ENCODE data around the gene NFATC2. TPM values are rescaled to one million over a fixed set of nuclear protein-coding genes. Genes with fewer than 3 reads are reported as not detected.

The NFATC2 gene
- total and polyA plus RNA-seq, 2 of the 4 experiments (the other 2 are of a cell fraction): 0.18 to 0.38 TPM

DNA sequence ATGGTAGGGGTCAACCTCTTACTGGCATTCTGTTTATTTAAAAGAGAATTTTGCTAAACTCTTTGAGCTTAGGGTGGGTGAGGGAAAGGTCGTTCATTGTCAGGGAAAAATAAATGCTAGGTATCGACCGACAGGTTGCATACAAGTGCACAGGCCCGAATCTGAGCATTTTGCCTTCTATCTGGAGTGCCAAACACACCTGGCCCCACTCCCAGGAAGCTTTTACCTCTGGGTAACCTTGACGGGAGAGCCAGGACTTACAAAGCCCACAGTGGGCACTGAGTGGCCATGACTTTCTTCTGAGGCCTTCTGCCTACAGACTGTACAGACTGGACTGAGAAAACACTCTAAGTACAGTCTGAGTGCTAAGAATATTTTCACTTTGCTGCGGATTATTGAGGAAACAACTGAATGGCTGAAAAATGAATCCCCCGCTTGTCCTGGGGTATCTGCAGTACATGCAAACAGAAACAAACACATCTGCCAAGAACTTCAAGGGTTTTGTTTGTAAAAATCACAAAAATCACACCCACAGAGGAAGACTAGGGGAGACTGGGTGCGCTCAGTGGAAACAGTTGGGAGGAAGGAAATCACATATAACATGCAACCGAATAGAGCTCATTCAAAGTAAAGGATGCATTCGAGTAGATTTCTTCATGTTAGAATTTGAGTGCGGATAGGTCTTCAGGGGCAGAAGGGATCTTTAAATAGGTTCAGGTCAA, 152.8 kb downstream of the NFATC2 start:
- no peak for ATAC-seq (ENCODE audit: low read depth)

More for the DNA sequence above, 152.8 kb downstream of the NFATC2 start:
- no TSS peak for BruUV-seq (replicated peaks)
- H2AK5ac ChIP-seq (ENCODE audit: low read depth, low read length): no peak overlapping the region
- no peak overlapping the region for H3K56ac ChIP-seq (ENCODE audit: extremely low read depth, insufficient read depth, low read length)
- H3K27ac ChIP-seq (ENCODE audit: insufficient read depth, low read length): no peak overlapping the region
- ChIA-PET CTCF (interaction anchor here (0.6 to 1.3 kb wide), 2 partner anchors 9 to 205 kb away, joined by 3 to 4 read pairs; no protein-coding TSS in a partner anchor), POLR2A (ENCODE audit: unreplicated experiment) (interaction anchor here (0.6 kb wide), 1 partner anchor 677 kb away, joined by 3 read pairs; no protein-coding TSS in a partner anchor)
- H3K4me3 ChIP-seq (ENCODE audit: insufficient read depth, low read depth, low read length): no peak overlapping the region
- H4K20me1 ChIP-seq (ENCODE audit: insufficient read depth, low read length): no peaks in the 10 kb centered on the region
- H2BK5ac ChIP-seq (ENCODE audit: low read depth, low read length, poor library complexity, severe bottlenecking): no peak overlapping the region
- peaks cover 5% of the 10 kb centered on the region for H3K4me1 ChIP-seq (ENCODE audit: control insufficient read depth, insufficient read depth, low read length)
- H3K18ac ChIP-seq (ENCODE audit: low read depth, low read length): no peak overlapping the region
- no peak overlapping the region for H4K8ac ChIP-seq (ENCODE audit: low read depth in 2 of 2, low read length in 2 of 2)
- WGBS, 2 experiments (ENCODE audit: extremely low coverage in 2 of 2, insufficient read length in 1 of 2): 100% methylated on average over 2 of the region's 11 CpGs; no CpG with 5 or more reads in 1 of the 2 experiments
- H3K14ac ChIP-seq (replicated peaks; ENCODE audit: low read depth, low read length): no peak overlapping the region
- no peak overlapping the region for H3K4ac ChIP-seq (ENCODE audit: low read depth, low read length)
- H2BK15ac ChIP-seq (ENCODE audit: low read depth, low read length): no peak overlapping the region
- intact Hi-C loops (cut with micrococcal nuclease): loop anchor here (5.0 kb wide), 1 partner anchor 693 kb away; no protein-coding TSS in a partner anchor
- H2BK20ac ChIP-seq (ENCODE audit: low read depth, low read length): no peak overlapping the region
- no peak overlapping the region for H2BK120ac ChIP-seq (ENCODE audit: low read depth, low read length)
- no peak for TF ChIP-seq MAFK (IDR thresholded peaks at IDR 0.05; ENCODE audit: low read depth, low read length)
- TF ChIP-seq RAD21 (IDR thresholded peaks at IDR 0.05; ENCODE audit: low read length): no peak
- no peak for TF ChIP-seq CHD1 (IDR thresholded peaks at IDR 0.05; ENCODE audit: low read depth, low read length)
- TF ChIP-seq MXI1 (IDR thresholded peaks at IDR 0.05; ENCODE audit: borderline replicate concordance, low read depth, low read length): no peak
- TF ChIP-seq, protein P1, sequence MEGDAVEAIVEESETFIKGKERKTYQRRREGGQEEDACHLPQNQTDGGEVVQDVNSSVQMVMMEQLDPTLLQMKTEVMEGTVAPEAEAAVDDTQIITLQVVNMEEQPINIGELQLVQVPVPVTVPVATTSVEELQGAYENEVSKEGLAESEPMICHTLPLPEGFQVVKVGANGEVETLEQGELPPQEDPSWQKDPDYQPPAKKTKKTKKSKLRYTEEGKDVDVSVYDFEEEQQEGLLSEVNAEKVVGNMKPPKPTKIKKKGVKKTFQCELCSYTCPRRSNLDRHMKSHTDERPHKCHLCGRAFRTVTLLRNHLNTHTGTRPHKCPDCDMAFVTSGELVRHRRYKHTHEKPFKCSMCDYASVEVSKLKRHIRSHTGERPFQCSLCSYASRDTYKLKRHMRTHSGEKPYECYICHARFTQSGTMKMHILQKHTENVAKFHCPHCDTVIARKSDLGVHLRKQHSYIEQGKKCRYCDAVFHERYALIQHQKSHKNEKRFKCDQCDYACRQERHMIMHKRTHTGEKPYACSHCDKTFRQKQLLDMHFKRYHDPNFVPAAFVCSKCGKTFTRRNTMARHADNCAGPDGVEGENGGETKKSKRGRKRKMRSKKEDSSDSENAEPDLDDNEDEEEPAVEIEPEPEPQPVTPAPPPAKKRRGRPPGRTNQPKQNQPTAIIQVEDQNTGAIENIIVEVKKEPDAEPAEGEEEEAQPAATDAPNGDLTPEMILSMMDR (conservative IDR thresholded peaks at IDR 0.05; ENCODE audit: low read depth, low read length): no peak
- TF ChIP-seq POLR2A (IDR thresholded peaks at IDR 0.05; ENCODE audit: low read depth, low read length): no peak
- TF ChIP-seq, protein P2, sequence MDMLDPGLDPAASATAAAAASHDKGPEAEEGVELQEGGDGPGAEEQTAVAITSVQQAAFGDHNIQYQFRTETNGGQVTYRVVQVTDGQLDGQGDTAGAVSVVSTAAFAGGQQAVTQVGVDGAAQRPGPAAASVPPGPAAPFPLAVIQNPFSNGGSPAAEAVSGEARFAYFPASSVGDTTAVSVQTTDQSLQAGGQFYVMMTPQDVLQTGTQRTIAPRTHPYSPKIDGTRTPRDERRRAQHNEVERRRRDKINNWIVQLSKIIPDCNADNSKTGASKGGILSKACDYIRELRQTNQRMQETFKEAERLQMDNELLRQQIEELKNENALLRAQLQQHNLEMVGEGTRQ (IDR thresholded peaks at IDR 0.05; ENCODE audit: low read depth, low read length): no peak
- no peak overlapping the region for H2AK9ac ChIP-seq (replicated peaks; ENCODE audit: low read depth, low read length, poor library complexity)
- H3K79me1 ChIP-seq (ENCODE audit: low read depth in 1 of 2, low read length in 2 of 2): peaks cover 0 to 6% of the 10 kb centered on the region in 2 experiments; a peak in 1 of 4 replicates
- no peaks in the 10 kb centered on the region for H3K9me3 ChIP-seq (ENCODE audit: control insufficient read depth, insufficient read depth, low read length)
- no peak for DNase-seq
- H3K9me1 ChIP-seq (ENCODE audit: insufficient read depth, low read length): peaks cover 6% of the 10 kb centered on the region
- no peak overlapping the region for H4K91ac ChIP-seq (ENCODE audit: insufficient read depth, low read depth, low read length)
- H3K36me3 ChIP-seq (ENCODE audit: control insufficient read depth, insufficient read depth, low read length): no peaks in the 10 kb centered on the region; the same call in 1 of the 2 replicates
- no peak overlapping the region for H3K9ac ChIP-seq (ENCODE audit: low read depth, low read length)
- no peak overlapping the region for H3K4me2 ChIP-seq (ENCODE audit: low read depth, low read length)
- dilution Hi-C loops (cut with HindIII; ENCODE audit: low sequenced_read_pairs, unreplicated experiment): no loop called here
- no peaks in the 10 kb centered on the region for H3K27me3 ChIP-seq (ENCODE audit: control insufficient read depth, insufficient read depth, low read length)
- H4K5ac ChIP-seq (ENCODE audit: low read depth, low read length): no peak overlapping the region
- no peak overlapping the region for H2AFZ ChIP-seq (replicated peaks; ENCODE audit: low read length, poor library complexity)
- no peak overlapping the region for H3K23ac ChIP-seq (ENCODE audit: low read depth, low read length)
- in situ Hi-C loops (cut with MboI; ENCODE audit: low sequenced_read_pairs): no loop called here

Measured in IMR-90 (cell line).